SK-MEL-5 (cell line): Measurements from ENCODE around the gene ABHD8. TPM values are rescaled to one million over a fixed set of nuclear protein-coding genes. Genes with fewer than 3 reads are reported as not detected.

Experiments
- DNase-seq: peaks from one replicate; pipeline ENCODE4 v3.0.0-alpha.2; 2016; ENCODE audit warnings: low read depth, low spot score
- in situ Hi-C: cut with HindIII; loops from 2 replicates; pipeline ENCODE4 v1.10.0; 2016; ENCODE audit warnings: low sequenced_read_pairs, high pct_unique_total_duplicates, low pct_unique_long_range_greater_than_20kb
- polyA plus RNA-seq, 2 experiments: library from polyadenylated mRNA; depleted of rRNA; stranded (reverse); fragments of >200 nt; gene quantifications; 2 replicates each; pipeline ENCODE4 v1.2.3, GENCODE V29; 2015
- total RNA-seq: library from RNA; depleted of rRNA; stranded (reverse); fragments of >200 nt; shearing (Covaris generic); gene quantifications from 2 replicates; pipeline ENCODE4 v1.2.3, GENCODE V29; 2014; rRNA removed

Gene ABHD8
- total RNA-seq: 2.5 and 3.4 TPM in 2 replicates
- 6.2 and 8.6 TPM in 2 replicates for polyA plus RNA-seq (2015; cell fraction: cytosol; rRNA removed)
- 1.0 and 2.3 TPM in 2 replicates for polyA plus RNA-seq (2015; cell fraction: nucleus; rRNA removed)

GRCh38 chr19:17303167-17303939 is at the start of gene ABHD8:
ABHD8 (minus strand) TSS chr19:17303425; CDS start chr19:17301616, 1,809 bp downstream.
- peak; percentile 90 for DNase-seq
- in situ Hi-C loops: no loop called here

- in situ Hi-C loops: no loop called here
- no peak for DNase-seq
These were observed 49.5 kb upstream of the ABHD8 start for GRCh38 chr19:17352608-17353280.

GRCh38 chr19:17351815-17352435 is 48.7 kb upstream of the ABHD8 start:
- no peak for DNase-seq
- in situ Hi-C loops: no loop called here

- peak; percentile 26 for DNase-seq
- in situ Hi-C loops: no loop called here
These were observed 45.5 kb upstream of the ABHD8 start for GRCh38 chr19:17348700-17349099.

- in situ Hi-C loops: no loop called here
- no peak for DNase-seq
These were observed 44.7 kb upstream of the ABHD8 start for GRCh38 chr19:17347877-17348276.

GRCh38 chr19:17347361-17347760 is 44.1 kb upstream of the ABHD8 start:
- no peak for DNase-seq
- in situ Hi-C loops: no loop called here

- in situ Hi-C loops: no loop called here
- peak; percentile 63 for DNase-seq
These were observed 43.0 kb upstream of the ABHD8 start for GRCh38 chr19:17346109-17346671.

- in situ Hi-C loops: no loop called here
- DNase-seq: no peak
These were observed 38.6 kb upstream of the ABHD8 start for GRCh38 chr19:17341845-17342244.

GRCh38 chr19:17341386-17341785 is 38.2 kb upstream of the ABHD8 start:
- no peak for DNase-seq
- in situ Hi-C loops: no loop called here

- in situ Hi-C loops: no loop called here
- no peak for DNase-seq
These were observed 37.7 kb upstream of the ABHD8 start for GRCh38 chr19:17340871-17341357.

GRCh38 chr19:17340302-17340870 is 37.2 kb upstream of the ABHD8 start:
- in situ Hi-C loops: no loop called here
- DNase-seq: peak; percentile 29

- peak; percentile 22 for DNase-seq
- in situ Hi-C loops: no loop called here
These were observed 36.0 kb upstream of the ABHD8 start for GRCh38 chr19:17339088-17339741.

- DNase-seq: no peak
- in situ Hi-C loops: no loop called here
These were observed 35.3 kb upstream of the ABHD8 start for GRCh38 chr19:17338433-17339078.

GRCh38 chr19:17337675-17338432 is 34.6 kb upstream of the ABHD8 start:
- in situ Hi-C loops: no loop called here
- DNase-seq: no peak

GRCh38 chr19:17336872-17337674 is 33.8 kb upstream of the ABHD8 start, which contains the start of gene GTPBP3:
GTPBP3 (plus strand) TSS chr19:17337553; CDS start chr19:17337612, 59 bp downstream.
- DNase-seq: peak; percentile 98
- in situ Hi-C loops: no loop called here
